Occipital lobe (tissue), 2 donors: ENCODE data around the gene TMPRSS3. TPM values are rescaled to one million over a fixed set of nuclear protein-coding genes. Genes with fewer than 3 reads are reported as not detected.
A peak's percentile ranks its signal among the peaks of the same experiment; 100 is the strongest.

ENCODE experiments used
- DNase-seq: peaks from one replicate; lab custom pipeline; 2025; lab: John Stamatoyannopoulos, UW
- total RNA-seq: library from RNA; depleted of rRNA; stranded (reverse); fragments of >200 nt; gene quantifications from one replicate; pipeline ENCODE4 v1.2.3, GENCODE V29; 2014

The TMPRSS3 gene
- total RNA-seq, 1 donor from 2014 or later = not detected

- no peak for DNase-seq
Observed at GRCh38 chr21:42351626-42352440, 44.0 kb downstream of the TMPRSS3 start.

- no peak for DNase-seq
Observed at GRCh38 chr21:42350927-42351426, 44.9 kb downstream of the TMPRSS3 start, which contains the start of gene TFF2. Gene TFF2, minus strand, starts transcription at chr21:42350994. Its CDS starts 37 bp downstream, at chr21:42350957.

- DNase-seq = no peak
Observed at GRCh38 chr21:42350318-42350910, 45.4 kb downstream of the TMPRSS3 start.

- no peak for DNase-seq
Observed at GRCh38 chr21:42349420-42350317, 46.2 kb downstream of the TMPRSS3 start.

GRCh38 chr21:42348762-42349161, 47.1 kb downstream of the TMPRSS3 start:
- DNase-seq = no peak

- no peak for DNase-seq
Observed at GRCh38 chr21:42347601-42348327, 48.1 kb downstream of the TMPRSS3 start.

GRCh38 chr21:42346866-42347600, 48.8 kb downstream of the TMPRSS3 start:
- DNase-seq = no peak

- DNase-seq = no peak
Observed at GRCh38 chr21:42346441-42346840, 49.4 kb downstream of the TMPRSS3 start.

- no peak for DNase-seq
Observed at GRCh38 chr21:42344631-42345030, 51.2 kb downstream of the TMPRSS3 start.

- no peak for DNase-seq
Observed at GRCh38 chr21:42343963-42344510, 51.8 kb downstream of the TMPRSS3 start.

- DNase-seq = no peak
Observed at GRCh38 chr21:42343556-42343955, 52.3 kb downstream of the TMPRSS3 start.

- no peak for DNase-seq
Observed at GRCh38 chr21:42343101-42343500, 52.8 kb downstream of the TMPRSS3 start.

- DNase-seq = no peak
Observed at GRCh38 chr21:42341776-42342542, 53.9 kb downstream of the TMPRSS3 start.

- DNase-seq = no peak
Observed at GRCh38 chr21:42340187-42341050, 55.4 kb downstream of the TMPRSS3 start.

- no peak for DNase-seq
Observed at GRCh38 chr21:42338729-42339715, 56.8 kb downstream of the TMPRSS3 start.

GRCh38 chr21:42337830-42338728, 57.8 kb downstream of the TMPRSS3 start:
- DNase-seq = peak; percentile 17
